Mucosa of gallbladder (tissue), 1 donor: ENCODE measurements around the gene TNFSF13. TPM values are rescaled to one million over a fixed set of nuclear protein-coding genes. Genes with fewer than 3 reads are reported as not detected.
"Not testable (repeated sequence)": the region's sequence is repeated elsewhere in the genome, so short reads cannot be mapped to it uniquely, and the experiment has no call there.

Experiments
- DNase-seq: peaks from one replicate; pipeline ENCODE4 v3.0.0-alpha.2; 2020; ENCODE audit warnings: low spot score
- total RNA-seq: library from RNA; stranded (reverse); gene quantifications from one replicate; pipeline ENCODE4 v1.2.1, GENCODE V29; 2021
- donor health status: DM: no; HTN: no; CAD: no.

The TNFSF13 gene
- total RNA-seq, 1 donor from 2014 or later: 120 TPM

- DNase-seq: no peak
Observed at GRCh38 chr17:7589891-7590691, 31.5 kb downstream of the TNFSF13 start, which contains the start of gene SOX15. Gene SOX15 (minus strand): TSS chr17:7590094. CDS start chr17:7589676, 418 bp downstream.

- no peak for DNase-seq
Observed at GRCh38 chr17:7590743-7591142, 32.2 kb downstream of the TNFSF13 start.

GRCh38 chr17:7591596-7591995, 33.0 kb downstream of the TNFSF13 start:
- no peak for DNase-seq

GRCh38 chr17:7592422-7593021, 34.0 kb downstream of the TNFSF13 start:
- no peak for DNase-seq

- no peak for DNase-seq
Observed at GRCh38 chr17:7593296-7593695, 34.7 kb downstream of the TNFSF13 start.

- DNase-seq: not testable (repeated sequence)
Observed at GRCh38 chr17:7597561-7597960, 39.0 kb downstream of the TNFSF13 start.

- DNase-seq: no peak
Observed at GRCh38 chr17:7606280-7606679, 47.7 kb downstream of the TNFSF13 start.

GRCh38 chr17:7610641-7611040, 52.1 kb downstream of the TNFSF13 start:
- no peak for DNase-seq

Other genes with a start within 250 kb of the TNFSF13 start
- 71.8 TPM for gene GPS2, start 243.4 kb upstream of the TNFSF13 start, total RNA-seq
- gene NEURL4, start 229.4 kb upstream of the TNFSF13 start, total RNA-seq: 50.3 TPM
- 24.2 TPM for gene ACAP1, start 222.2 kb upstream of the TNFSF13 start, total RNA-seq
- 15.3 TPM for gene KCTD11, start 206.6 kb upstream of the TNFSF13 start, total RNA-seq
- not detected for gene TMEM95, start 203.6 kb upstream of the TNFSF13 start, total RNA-seq
- 11.7 TPM for gene TNK1, start 177.7 kb upstream of the TNFSF13 start, total RNA-seq
- 39.7 TPM for gene PLSCR3, start 164.2 kb upstream of the TNFSF13 start, total RNA-seq
- 67.5 TPM for gene TMEM256, start 154.7 kb upstream of the TNFSF13 start, total RNA-seq
- 35.2 TPM for gene NLGN2, start 150.9 kb upstream of the TNFSF13 start, total RNA-seq
- gene SPEM1, start 138.4 kb upstream of the TNFSF13 start, total RNA-seq: not detected
- not detected for gene SPEM2, start 133.1 kb upstream of the TNFSF13 start, total RNA-seq
- gene SPEM3, start 129.9 kb upstream of the TNFSF13 start, total RNA-seq: not detected
- 14.3 TPM for gene TMEM102, start 123.3 kb upstream of the TNFSF13 start, total RNA-seq
- 2.7 TPM for gene FGF11, start 119.2 kb upstream of the TNFSF13 start, total RNA-seq
- gene CHRNB1, start 113.7 kb upstream of the TNFSF13 start, total RNA-seq: 10.0 TPM
- 82.8 TPM for gene ZBTB4, start 79.1 kb upstream of the TNFSF13 start, total RNA-seq
- gene SLC35G6, start 77.3 kb upstream of the TNFSF13 start, total RNA-seq: not detected
- 133 TPM for gene POLR2A, start 74.4 kb upstream of the TNFSF13 start, total RNA-seq
- 81.5 TPM for gene TNFSF12, start 9.7 kb upstream of the TNFSF13 start, total RNA-seq
- 46.6 TPM for gene SENP3, start 3.2 kb downstream of the TNFSF13 start, total RNA-seq
- 75.3 TPM for gene CD68, start 20.9 kb downstream of the TNFSF13 start, total RNA-seq
- 76.4 TPM for gene MPDU1, start 25.1 kb downstream of the TNFSF13 start, total RNA-seq
- 3.1 TPM for gene SOX15, start 31.3 kb downstream of the TNFSF13 start, total RNA-seq
- gene FXR2, start 56.1 kb downstream of the TNFSF13 start, total RNA-seq: 39.3 TPM
- 120 TPM for gene SAT2, start 69.1 kb downstream of the TNFSF13 start, total RNA-seq
- gene SHBG, start 71.4 kb downstream of the TNFSF13 start, total RNA-seq: 0.89 TPM
- gene ATP1B2, start 92.2 kb downstream of the TNFSF13 start, total RNA-seq: 7.7 TPM
- 48.7 TPM for gene TP53, start 128.7 kb downstream of the TNFSF13 start, total RNA-seq
- 9.0 TPM for gene WRAP53, start 129.7 kb downstream of the TNFSF13 start, total RNA-seq
- gene EFNB3, start 146.5 kb downstream of the TNFSF13 start, total RNA-seq: 1.6 TPM
- 0.95 TPM for gene DNAH2, start 159.0 kb downstream of the TNFSF13 start, total RNA-seq